Retinal pigment epithelial cell (primary cell): Measurements from ENCODE around the gene NDST4.

Source experiments
- DNase-seq: peaks from one replicate; pipeline ENCODE4 v3.0.0-alpha.2; 2010; ENCODE audit warnings: low read depth
- H3K4me3 ChIP-seq: 2 replicates; pipeline ENCODE4 v1.5.1; 2011; ENCODE audit warnings: mild to moderate bottlenecking, low read length, control low read depth, moderate library complexity
- TF ChIP-seq, protein P1 (sequence below): conservative IDR thresholded peaks from 2 replicates; pipeline ENCODE4 v1.5.1; 2011; ENCODE audit warnings: low read depth, low read length, control low read depth, inconsistent platforms

The NDST4 gene

DNA sequence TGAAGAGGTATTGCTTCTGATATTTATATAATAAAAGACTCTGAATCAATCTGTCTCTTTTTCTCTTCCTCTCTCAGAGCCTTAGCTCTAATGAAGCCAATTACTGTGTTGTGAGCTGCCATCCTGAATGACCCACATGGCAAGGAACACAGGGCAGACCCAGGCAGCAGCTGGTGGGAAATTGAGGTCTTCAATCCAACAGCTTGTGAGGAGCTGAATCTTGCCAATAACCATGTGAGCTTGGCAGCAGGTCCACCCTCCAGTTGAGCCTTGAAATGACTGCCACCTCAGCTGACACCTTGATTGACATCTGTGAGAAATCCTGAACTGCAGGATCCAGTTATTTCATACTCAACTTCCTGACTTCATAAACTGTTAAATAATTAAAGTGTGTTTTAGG, 149.4 kb downstream of the NDST4 start:
- TF ChIP-seq, protein P1, sequence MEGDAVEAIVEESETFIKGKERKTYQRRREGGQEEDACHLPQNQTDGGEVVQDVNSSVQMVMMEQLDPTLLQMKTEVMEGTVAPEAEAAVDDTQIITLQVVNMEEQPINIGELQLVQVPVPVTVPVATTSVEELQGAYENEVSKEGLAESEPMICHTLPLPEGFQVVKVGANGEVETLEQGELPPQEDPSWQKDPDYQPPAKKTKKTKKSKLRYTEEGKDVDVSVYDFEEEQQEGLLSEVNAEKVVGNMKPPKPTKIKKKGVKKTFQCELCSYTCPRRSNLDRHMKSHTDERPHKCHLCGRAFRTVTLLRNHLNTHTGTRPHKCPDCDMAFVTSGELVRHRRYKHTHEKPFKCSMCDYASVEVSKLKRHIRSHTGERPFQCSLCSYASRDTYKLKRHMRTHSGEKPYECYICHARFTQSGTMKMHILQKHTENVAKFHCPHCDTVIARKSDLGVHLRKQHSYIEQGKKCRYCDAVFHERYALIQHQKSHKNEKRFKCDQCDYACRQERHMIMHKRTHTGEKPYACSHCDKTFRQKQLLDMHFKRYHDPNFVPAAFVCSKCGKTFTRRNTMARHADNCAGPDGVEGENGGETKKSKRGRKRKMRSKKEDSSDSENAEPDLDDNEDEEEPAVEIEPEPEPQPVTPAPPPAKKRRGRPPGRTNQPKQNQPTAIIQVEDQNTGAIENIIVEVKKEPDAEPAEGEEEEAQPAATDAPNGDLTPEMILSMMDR: no peak
- DNase-seq: no peak
- H3K4me3 ChIP-seq: no peak overlapping the region

DNA sequence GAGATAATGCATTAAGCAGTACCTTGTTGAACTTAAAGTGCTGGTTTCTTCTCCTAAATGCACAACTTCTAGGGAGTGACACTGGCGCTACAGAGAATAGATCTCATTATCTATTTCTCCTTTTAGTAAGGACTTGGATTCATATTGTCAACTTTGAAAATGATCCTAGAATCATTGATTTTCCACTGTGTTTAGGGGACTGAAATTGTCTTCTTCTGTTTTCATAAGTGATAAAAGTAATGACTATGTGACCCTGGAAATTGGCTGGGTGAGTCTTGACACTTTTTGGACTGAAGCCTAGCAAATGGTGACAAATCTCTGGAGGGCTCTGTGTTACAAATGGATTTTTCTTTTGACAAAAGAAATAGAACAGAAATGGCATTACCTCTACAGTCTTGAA, 167.8 kb downstream of the NDST4 start:
- no peak for DNase-seq
- no peak overlapping the region for H3K4me3 ChIP-seq
- TF ChIP-seq, protein P1: no peak

DNA sequence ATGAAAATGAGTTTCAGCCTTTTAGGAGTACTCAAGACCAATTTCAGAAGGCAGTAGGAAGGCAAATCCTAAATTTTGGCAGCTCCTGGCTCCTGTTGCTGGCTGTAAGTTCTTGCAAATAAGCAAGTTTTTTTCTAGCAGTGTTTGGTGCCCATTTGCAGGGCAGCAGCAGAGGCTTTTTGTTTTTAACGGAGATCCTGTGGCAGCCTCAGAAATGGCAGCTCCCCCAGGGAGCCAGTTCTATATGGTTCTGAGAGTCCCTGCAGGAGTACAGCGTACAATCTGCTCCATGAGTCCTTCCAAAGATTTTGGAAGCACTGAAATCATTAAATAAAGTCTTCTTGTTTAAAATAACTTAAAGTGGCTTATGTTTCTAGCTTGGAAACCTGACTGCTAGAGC, 171.9 kb downstream of the NDST4 start:
- TF ChIP-seq, protein P1: no peak
- H3K4me3 ChIP-seq: no peak overlapping the region
- no peak for DNase-seq

DNA sequence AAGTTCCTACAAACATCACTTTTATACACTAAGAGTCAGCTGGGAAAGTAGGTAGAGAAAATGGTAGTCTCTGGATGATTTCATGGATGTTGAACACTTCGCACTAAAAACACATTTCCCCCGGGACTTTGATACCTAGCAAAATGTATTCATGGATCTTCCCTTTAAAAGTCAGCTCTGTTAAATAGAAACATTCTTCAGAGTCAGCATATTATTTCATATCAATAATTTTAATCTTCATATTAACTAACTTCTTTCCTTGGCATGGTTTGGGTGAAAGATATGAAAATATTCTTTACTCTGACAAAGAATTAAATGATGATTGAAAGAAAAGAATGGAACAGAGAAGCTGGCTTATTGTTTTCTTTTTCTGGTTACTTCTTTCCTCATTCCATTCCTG, 185.5 kb downstream of the NDST4 start:
- no peak overlapping the region for H3K4me3 ChIP-seq
- TF ChIP-seq, protein P1: no peak
- DNase-seq: no peak

DNA sequence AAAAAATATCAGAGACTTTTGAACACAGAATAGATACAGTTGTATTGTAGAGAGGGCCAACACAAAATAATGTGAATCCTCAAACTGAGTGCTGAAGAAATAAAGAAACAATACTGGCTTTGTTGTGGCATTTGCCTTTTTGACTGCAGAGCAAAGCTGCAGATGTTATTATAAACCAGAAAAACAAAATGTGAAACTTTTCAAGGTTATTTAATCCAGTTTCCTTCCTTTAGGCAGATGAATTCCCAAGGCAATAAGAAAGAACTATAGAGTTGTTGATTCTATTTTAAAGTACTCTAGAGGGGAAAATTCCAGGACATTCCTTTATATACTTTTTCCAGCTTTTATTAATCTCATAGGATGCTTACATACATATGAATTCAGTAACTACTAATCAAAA, 186.8 kb downstream of the NDST4 start:
- H3K4me3 ChIP-seq: no peak overlapping the region
- DNase-seq: no peak
- TF ChIP-seq, protein P1: no peak

DNA sequence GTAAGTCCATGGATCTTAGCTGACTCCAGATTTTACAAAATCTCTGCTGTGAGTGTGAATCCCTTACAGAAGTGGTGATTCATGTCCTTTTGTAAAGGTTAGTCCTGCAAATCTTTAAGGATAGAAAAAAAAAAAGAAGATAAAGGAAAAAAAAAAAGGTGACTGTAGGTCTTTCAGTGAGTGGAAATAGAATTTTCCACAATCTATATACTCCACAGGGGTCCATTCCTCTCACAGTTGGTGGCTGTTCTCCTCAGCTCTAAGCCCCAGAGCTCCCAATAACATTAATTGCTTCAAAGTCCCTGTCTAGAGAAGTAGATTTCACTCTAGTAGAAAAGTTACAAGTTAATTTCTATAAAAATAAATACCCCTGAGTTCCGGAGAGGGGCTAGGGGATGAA, 189.1 kb downstream of the NDST4 start:
- TF ChIP-seq, protein P1: no peak
- no peak overlapping the region for H3K4me3 ChIP-seq
- no peak for DNase-seq

DNA sequence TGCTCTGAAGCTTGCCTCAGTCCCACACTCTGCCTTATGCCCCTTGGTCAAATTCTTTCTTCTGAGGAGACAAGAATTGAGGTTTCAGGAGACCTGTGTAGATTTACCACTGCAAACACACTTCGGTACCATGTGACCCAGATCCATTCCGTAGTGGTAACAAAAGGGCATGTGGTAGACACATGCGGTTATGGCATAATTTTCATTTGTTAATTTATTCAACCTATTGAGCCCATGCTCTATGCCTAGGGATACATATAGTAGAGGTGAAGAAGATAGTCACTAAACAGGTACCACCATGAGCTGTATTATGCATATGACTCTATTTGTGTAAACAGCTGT, 190.9 kb downstream of the NDST4 start:
- no peak overlapping the region for H3K4me3 ChIP-seq
- TF ChIP-seq, protein P1: no peak
- DNase-seq: no peak
